Fibroblast of the aortic adventitia (primary cell): ENCODE data around the gene ANKRD28. TPM values are rescaled to one million over a fixed set of nuclear protein-coding genes. Genes with fewer than 3 reads are reported as not detected.

Source experiments
- DNase-seq: peaks from one replicate; pipeline ENCODE4 v3.0.0-alpha.2; 2010; ENCODE audit warnings: low read depth
- H3K4me3 ChIP-seq: 2 replicates; pipeline ENCODE4 v1.5.1; 2011; ENCODE audit warnings: low read depth, mild to moderate bottlenecking, control low read depth, low read length, moderate library complexity
- CTCF ChIP-seq: IDR thresholded peaks from 2 replicates; pipeline ENCODE4 v1.5.1; 2011; ENCODE audit warnings: mild to moderate bottlenecking, low read length, control low read depth, inconsistent platforms; ENCODE audit not compliant: insufficient read depth
- total RNA-seq: library from RNA; depleted of rRNA; stranded (reverse); fragments of >200 nt; gene quantifications from 2 replicates; pipeline ENCODE4 v1.2.3, GENCODE V29; 2012; ENCODE audit warnings: low replicate concordance

Gene ANKRD28
- total RNA-seq, 1 donor, result 121 TPM

GRCh38 chr3:15796771-15797641 is 773 bp downstream of the ANKRD28 start:
- DNase-seq, result peak; percentile 74
- peak; percentile 10 for TF ChIP-seq CTCF
- H3K4me3 ChIP-seq, result peak overlapping the region; percentile 71

GRCh38 chr3:15796331-15796730 is 1.4 kb downstream of the ANKRD28 start:
- no peak for TF ChIP-seq CTCF
- DNase-seq, result peak; percentile 24
- peak overlapping the region; percentile 71 for H3K4me3 ChIP-seq

- H3K4me3 ChIP-seq, result peak overlapping the region; percentile 71
- peak; percentile 75 for DNase-seq
- TF ChIP-seq CTCF, result no peak
These were observed 2.0 kb downstream of the ANKRD28 start for GRCh38 chr3:15795651-15796308.

- TF ChIP-seq CTCF, result peak; percentile 48
- H3K4me3 ChIP-seq, result peak overlapping the region; percentile 71
- DNase-seq, result peak; percentile 47
These were observed 2.7 kb downstream of the ANKRD28 start for GRCh38 chr3:15794842-15795650.

GRCh38 chr3:15794303-15794771 is 3.4 kb downstream of the ANKRD28 start:
- peak; percentile 60 for DNase-seq
- TF ChIP-seq CTCF, result no peak
- peak overlapping the region; percentile 71 for H3K4me3 ChIP-seq

GRCh38 chr3:15791525-15791924 is 6.3 kb downstream of the ANKRD28 start:
- no peak for DNase-seq
- no peak for TF ChIP-seq CTCF
- H3K4me3 ChIP-seq, result no peak overlapping the region
